ENCODE data around the gene NAV3. TPM values are rescaled to one million over a fixed set of nuclear protein-coding genes. Genes with fewer than 3 reads are reported as not detected.

NAV3 gene
- total RNA-seq, 2 donors from 2014 or later = 9.0 to 12.6 TPM

DNA sequence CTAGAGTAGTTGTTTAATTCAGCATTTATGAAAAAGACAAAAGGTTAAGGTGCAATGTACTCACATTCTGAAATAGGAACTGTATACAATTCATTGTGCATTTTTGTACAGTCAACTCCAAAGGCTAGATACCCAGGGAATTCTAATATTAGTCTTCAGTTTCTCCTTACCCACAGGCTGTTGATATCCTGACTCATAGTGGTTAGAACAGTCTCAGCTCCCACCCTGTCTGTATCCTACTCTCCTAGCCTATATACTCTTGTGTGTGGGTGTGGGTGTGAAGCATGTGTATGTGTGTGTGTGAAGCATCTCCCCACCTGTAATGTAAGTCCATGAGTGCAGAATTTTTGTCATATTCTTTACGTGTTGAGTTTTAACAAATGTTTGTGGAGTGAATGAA is 229.5 kb downstream of the NAV3 start:
- 97% methylated on average over 1 of the region's 1 CpG for WGBS
- H3K36me3 ChIP-seq = no peaks in the 10 kb centered on the region
- TF ChIP-seq POLR2AphosphoS5 (IDR thresholded peaks at IDR 0.05) = no peak
- no peak for TF ChIP-seq POLR2A (IDR thresholded peaks at IDR 0.05)
- TF ChIP-seq, protein P1, sequence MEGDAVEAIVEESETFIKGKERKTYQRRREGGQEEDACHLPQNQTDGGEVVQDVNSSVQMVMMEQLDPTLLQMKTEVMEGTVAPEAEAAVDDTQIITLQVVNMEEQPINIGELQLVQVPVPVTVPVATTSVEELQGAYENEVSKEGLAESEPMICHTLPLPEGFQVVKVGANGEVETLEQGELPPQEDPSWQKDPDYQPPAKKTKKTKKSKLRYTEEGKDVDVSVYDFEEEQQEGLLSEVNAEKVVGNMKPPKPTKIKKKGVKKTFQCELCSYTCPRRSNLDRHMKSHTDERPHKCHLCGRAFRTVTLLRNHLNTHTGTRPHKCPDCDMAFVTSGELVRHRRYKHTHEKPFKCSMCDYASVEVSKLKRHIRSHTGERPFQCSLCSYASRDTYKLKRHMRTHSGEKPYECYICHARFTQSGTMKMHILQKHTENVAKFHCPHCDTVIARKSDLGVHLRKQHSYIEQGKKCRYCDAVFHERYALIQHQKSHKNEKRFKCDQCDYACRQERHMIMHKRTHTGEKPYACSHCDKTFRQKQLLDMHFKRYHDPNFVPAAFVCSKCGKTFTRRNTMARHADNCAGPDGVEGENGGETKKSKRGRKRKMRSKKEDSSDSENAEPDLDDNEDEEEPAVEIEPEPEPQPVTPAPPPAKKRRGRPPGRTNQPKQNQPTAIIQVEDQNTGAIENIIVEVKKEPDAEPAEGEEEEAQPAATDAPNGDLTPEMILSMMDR (IDR thresholded peaks at IDR 0.05) = no peak
- no peaks in the 10 kb centered on the region for H3K9me3 ChIP-seq
- H3K4me1 ChIP-seq (replicated peaks) = no peaks in the 10 kb centered on the region
- H3K27ac ChIP-seq = no peak overlapping the region
- H3K27me3 ChIP-seq (replicated peaks; ENCODE audit: insufficient read depth) = no peaks in the 10 kb centered on the region
- no peak overlapping the region for H3K4me3 ChIP-seq
- DNase-seq (ENCODE audit: low spot score) = no peak
- intact Hi-C loops (cut with DNase I) = no loop called here

DNA sequence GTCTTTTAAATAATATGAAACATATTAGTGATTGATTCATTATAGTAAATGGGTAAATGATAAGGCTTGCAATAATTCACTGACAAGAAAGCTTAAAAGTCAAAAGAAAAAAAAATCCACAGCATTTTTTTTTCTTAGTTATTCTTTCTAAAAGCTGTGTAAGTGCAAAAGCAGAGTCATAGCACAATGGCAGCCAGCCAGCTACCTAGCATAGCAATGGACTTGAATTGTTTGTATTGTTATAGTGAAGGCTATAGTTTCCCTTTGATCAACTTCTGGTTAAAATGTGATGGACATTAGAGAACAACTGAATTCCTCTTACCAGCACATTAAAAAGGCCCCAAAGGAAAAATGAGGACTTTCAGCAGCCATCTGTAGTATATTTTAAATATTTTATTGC is 232.1 kb downstream of the NAV3 start:
- Histone ChIP-seq H3K27me3 (replicated peaks; ENCODE audit: insufficient read depth) (no peaks in the 10 kb centered on the region), H3K27ac (no peak overlapping the region), H3K4me1 (replicated peaks) (no peaks in the 10 kb centered on the region), H3K4me3 (no peak overlapping the region), H3K36me3 (no peaks in the 10 kb centered on the region), H3K9me3 (no peaks in the 10 kb centered on the region)
- intact Hi-C loops (cut with DNase I) = no loop called here
- TF ChIP-seq POLR2AphosphoS5 (IDR thresholded peaks at IDR 0.05) (no peak), POLR2A (IDR thresholded peaks at IDR 0.05) (no peak)
- TF ChIP-seq, protein P1 (IDR thresholded peaks at IDR 0.05) = no peak
- no peak for DNase-seq (ENCODE audit: low spot score)

DNA sequence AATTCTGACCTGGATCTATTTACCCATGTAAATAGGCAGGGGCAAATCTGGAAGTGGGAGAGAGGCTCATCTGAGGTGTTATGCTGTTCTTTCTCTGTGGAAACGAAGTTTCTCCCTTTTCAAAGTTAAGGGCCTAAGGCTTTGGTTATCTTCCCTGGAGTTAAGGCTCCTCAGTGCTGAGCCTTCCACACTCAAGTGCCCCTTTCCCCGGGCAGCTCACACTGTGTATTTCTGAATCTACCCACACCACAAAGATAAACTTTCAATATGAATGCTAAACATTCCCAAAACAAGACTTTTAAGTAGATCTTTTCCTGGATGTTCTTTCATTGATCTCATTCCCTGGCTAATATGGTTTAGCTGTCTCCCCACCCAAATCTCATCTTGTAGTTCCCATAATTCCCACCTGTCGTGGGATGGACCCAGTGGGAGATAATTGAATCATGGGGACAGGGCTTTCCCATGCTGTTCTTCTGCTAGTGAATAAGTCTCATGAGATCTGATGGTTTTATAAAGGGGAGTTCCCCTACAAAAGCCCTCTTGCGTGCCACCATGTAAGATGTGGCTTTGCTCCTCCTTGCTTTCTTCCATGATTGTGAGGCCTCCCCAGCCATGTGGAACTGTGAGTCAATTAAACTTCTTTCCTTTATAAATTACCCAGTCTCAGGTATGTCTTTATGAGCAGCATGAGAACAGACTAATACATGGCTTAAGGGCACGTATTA is 251.1 kb downstream of the NAV3 start:
- intact Hi-C loops (cut with DNase I) = no loop called here
- Histone ChIP-seq H3K27ac (no peak overlapping the region), H3K4me1 (replicated peaks) (no peaks in the 10 kb centered on the region), H3K27me3 (replicated peaks; ENCODE audit: insufficient read depth) (no peaks in the 10 kb centered on the region), H3K4me3 (no peak overlapping the region), H3K36me3 (no peaks in the 10 kb centered on the region), H3K9me3 (no peaks in the 10 kb centered on the region)
- WGBS = 92% methylated on average over 5 of the region's 5 CpGs
- DNase-seq (ENCODE audit: low spot score) = no peak
- no peak for TF ChIP-seq POLR2AphosphoS5 (IDR thresholded peaks at IDR 0.05)
- no peak for TF ChIP-seq POLR2A (IDR thresholded peaks at IDR 0.05)
- TF ChIP-seq, protein P1 (IDR thresholded peaks at IDR 0.05) = no peak

DNA sequence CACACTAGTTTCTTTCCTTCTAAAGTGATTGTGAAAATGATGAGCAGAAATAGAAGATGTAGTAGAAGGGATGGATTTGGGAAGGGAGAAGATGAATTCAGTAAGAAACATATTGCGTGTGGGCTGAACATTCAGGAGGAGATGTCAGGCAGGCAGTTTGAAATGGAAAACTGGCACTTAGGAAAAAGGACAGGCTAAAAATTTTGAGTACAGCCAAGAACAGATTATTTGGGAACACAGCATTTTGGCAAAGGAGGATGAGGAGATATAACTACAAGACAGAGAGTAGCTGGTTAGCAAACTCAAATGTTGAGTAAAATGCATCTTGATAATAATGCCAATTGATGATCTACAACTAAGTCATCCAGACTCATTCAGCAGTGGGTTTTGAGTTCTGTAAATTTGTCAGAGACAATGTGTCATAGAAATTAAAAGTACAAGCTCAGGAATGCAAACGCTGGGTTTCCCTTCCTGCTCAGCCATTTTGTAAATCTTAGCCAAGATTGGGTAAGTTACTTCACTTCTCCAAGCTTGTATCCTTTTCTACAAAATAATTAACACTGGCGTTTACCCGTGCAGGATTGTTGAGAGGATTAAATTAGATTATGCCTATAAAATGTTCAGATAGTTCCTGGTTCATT is 255.0 kb downstream of the NAV3 start:
- DNase-seq (ENCODE audit: low spot score) = no peak
- peaks cover 3% of the 10 kb centered on the region for H3K4me1 ChIP-seq (replicated peaks)
- no peak overlapping the region for H3K4me3 ChIP-seq
- H3K36me3 ChIP-seq = no peaks in the 10 kb centered on the region
- TF ChIP-seq POLR2AphosphoS5 (IDR thresholded peaks at IDR 0.05) (no peak), POLR2A (IDR thresholded peaks at IDR 0.05) (no peak)
- TF ChIP-seq, protein P1 (IDR thresholded peaks at IDR 0.05) = no peak
- H3K9me3 ChIP-seq = no peaks in the 10 kb centered on the region
- no peak overlapping the region for H3K27ac ChIP-seq
- WGBS = 64% methylated on average over 4 of the region's 4 CpGs
- H3K27me3 ChIP-seq (replicated peaks; ENCODE audit: insufficient read depth) = no peaks in the 10 kb centered on the region
- intact Hi-C loops (cut with DNase I) = no loop called here

Data from prostate gland (tissue), 2 donors.